OCI-M1 (cell line): Measurements from ENCODE around the gene RABGAP1L.
"Not testable (repeated sequence)": the region's sequence is repeated elsewhere in the genome, so short reads cannot be mapped to it uniquely, and the experiment has no call there.

Experiments
- DNase-seq: peaks from one replicate; lab custom pipeline; 2025; lab: John Stamatoyannopoulos, UW

The RABGAP1L gene

GRCh38 chr1:174880171-174880570 lies 720.9 kb downstream of the RABGAP1L start:
- no peak for DNase-seq

- peak; percentile 65 for DNase-seq
Measured at GRCh38 chr1:174883409-174883808, 724.1 kb downstream of the RABGAP1L start.

GRCh38 chr1:174884038-174884437 lies 724.7 kb downstream of the RABGAP1L start:
- DNase-seq = no peak

- no peak for DNase-seq
Measured at GRCh38 chr1:174884566-174884965, 725.2 kb downstream of the RABGAP1L start.

DNA sequence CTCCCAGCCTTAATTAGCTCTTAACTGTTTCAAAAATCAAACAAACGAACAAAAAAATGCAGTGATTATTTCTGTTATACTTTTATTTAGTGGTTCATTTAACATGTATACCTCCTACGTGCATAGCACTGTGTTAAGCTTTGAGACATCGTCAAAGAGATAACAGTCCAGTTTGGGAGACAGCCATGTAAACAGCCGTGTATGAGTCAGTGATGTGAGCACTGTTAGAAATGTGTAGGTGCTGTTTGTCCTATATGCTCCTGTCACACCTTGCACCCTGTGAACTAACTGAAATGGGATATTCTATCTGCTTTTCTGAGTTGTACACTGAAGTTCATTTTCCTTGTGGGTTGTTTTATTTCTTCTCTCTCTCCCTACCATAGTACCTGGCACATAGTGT lies 730.7 kb downstream of the RABGAP1L start:
- DNase-seq = no peak

GRCh38 chr1:174892016-174892415 lies 732.7 kb downstream of the RABGAP1L start:
- DNase-seq = no peak

- DNase-seq = no peak
Measured at GRCh38 chr1:174894117-174894762, 734.9 kb downstream of the RABGAP1L start.

GRCh38 chr1:174895610-174896009 lies 736.3 kb downstream of the RABGAP1L start:
- DNase-seq = not testable (repeated sequence)

DNA sequence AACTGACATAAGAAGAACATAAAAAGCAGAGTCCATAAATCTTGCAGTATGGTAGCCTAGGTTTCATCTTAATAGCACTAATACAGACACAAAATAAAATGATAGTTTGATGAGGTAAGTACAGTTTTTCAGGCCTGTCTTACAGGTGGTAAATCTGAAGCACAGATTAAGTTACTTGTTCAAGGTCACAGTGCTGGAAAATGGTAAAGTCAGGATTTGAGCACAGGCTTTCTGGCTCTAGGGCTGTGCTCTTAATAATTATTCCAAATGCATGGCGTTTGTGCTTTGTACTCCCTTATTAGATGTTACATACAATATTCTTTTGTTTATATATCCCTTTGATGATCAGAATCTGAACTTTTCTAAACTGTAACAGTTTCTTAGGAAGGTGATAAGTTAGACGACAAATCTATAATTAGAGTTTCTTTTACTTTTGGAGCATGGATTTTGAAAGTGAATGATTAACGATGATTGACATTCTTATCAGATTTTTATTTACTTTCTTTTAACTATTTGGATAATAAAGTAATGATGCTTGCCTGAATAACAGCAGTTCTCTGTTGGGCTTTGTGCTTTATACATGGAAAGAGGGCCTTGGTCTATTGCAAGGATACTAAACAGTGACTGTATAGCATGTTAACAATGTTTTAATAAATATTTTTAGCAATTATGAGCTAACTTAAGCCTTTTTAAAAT lies 738.9 kb downstream of the RABGAP1L start:
- DNase-seq = no peak

DNA sequence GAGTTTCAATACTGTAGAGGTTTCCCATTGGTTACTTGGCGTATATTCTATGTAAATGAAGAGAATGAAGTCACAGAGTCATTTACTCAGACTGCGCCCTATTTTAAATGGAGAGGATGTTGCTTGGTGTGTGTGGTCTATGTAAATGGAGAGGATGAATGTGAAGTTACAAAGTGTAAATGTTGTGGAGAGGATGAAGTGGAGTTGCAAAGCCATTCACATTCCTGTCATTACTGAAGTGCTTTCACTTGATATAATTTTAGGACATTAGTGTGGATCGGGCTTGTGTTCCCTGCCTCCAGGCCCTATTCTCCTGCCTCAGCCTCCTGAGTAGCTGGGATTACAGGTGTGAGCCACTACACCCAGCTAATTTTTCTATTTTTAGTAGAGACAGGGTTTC lies 741.0 kb downstream of the RABGAP1L start:
- DNase-seq = no peak

DNA sequence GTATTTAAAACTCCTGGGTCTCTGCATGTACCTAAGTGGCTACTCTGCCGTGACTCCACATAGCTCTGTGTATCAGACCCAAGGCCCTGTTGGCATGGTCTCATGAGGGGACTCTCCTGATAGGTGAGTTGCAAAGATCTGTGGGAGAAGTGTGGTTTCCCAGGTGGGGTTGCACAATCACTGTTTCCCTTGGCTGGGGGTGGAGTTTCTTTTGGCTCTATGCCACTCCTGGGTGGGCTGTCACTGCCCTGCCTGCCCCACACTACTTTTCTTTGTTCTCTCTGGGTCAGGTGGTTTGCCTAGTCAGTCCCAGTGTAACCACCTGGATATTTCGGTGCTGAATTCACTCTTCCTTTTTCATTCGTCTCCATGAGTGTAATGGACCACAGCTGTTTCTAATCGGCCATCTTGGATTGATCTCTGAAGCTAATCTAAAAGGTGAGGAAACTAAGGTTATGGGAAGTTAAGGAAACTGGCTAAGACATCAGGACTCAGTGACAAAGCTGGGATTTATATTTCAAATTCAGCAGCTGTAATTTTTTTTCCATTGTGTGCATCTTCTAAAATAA lies 743.3 kb downstream of the RABGAP1L start:
- DNase-seq = no peak

- DNase-seq = no peak
Measured at GRCh38 chr1:174911606-174912005, 752.3 kb downstream of the RABGAP1L start.

GRCh38 chr1:174912264-174912663 lies 752.9 kb downstream of the RABGAP1L start:
- peak; percentile 42 for DNase-seq

DNA sequence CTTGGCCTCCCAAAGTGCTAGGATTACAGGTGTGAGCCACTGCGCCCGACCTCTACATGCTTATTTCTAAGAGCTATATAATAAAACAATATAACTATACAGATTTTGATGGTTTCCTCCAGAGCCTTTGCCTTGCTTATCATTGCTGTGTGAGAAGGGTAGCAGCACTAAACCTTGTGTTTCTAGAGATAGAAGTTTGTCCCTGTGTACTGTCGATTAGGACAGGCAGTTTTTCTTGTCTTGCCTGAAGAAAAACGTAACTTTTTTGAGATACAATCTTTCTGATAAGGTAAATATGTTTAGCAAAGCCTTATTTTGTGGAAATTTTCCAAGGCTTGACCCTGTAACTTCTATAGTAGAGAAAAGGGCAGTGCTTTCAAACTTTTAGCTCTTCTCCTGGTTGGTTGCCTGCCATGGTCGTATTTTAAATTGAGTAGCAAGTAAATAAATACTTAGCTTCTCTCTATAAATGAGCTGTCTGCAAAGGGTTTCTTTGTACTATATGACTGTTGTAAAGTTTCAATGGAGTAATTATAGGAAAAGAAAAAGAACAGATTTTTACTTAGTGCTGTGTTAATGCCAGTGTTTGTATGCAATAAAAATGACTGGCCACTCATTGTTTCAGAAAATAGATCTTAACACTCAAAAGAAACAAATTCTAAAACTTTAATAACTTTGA lies 754.0 kb downstream of the RABGAP1L start:
- peak; percentile 25 for DNase-seq

GRCh38 chr1:174914991-174915390 lies 755.7 kb downstream of the RABGAP1L start:
- no peak for DNase-seq

DNA sequence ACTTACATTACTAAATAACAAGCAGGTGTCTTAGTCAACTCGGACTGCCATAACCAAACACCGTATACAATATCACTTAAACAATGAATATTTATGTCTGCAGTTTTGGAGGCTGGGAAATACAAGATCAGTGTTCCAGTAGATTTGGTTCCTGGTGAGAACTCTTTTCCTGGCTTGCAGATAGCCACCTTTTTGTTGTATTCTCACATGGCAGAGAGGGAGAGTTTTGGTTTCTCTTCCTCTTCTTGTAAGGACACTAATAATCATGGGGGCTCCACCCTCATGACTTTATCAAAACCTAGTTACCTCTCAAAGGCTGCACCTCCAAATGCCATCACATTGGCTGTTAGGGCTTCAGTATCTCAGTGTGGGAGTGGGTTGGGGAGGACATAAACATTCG lies 757.5 kb downstream of the RABGAP1L start:
- peak; percentile 49 for DNase-seq

GRCh38 chr1:174920093-174920492 lies 760.8 kb downstream of the RABGAP1L start:
- DNase-seq = no peak

- no peak for DNase-seq
Measured at GRCh38 chr1:174922121-174922520, 762.8 kb downstream of the RABGAP1L start.

GRCh38 chr1:174923820-174924219 lies 764.5 kb downstream of the RABGAP1L start:
- DNase-seq = no peak

DNA sequence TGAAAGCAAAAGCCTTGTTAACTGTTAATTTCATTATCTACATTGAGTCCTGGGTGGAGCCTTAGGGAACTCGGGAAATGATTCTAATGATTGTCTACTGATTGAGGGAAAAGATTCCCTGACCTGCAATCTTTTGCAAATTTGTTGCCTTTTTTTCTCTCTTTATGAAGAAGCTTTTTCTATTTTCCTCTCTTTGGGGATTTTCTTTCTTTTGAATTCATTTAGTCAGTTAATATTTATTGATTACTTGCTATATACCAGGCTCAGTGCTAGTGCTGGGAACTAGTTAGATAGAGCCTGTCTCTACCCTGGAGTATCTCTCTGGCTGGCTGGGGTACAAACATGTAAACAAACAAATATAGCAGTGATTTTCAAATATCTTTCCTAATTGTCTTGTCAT lies 769.2 kb downstream of the RABGAP1L start:
- no peak for DNase-seq

DNA sequence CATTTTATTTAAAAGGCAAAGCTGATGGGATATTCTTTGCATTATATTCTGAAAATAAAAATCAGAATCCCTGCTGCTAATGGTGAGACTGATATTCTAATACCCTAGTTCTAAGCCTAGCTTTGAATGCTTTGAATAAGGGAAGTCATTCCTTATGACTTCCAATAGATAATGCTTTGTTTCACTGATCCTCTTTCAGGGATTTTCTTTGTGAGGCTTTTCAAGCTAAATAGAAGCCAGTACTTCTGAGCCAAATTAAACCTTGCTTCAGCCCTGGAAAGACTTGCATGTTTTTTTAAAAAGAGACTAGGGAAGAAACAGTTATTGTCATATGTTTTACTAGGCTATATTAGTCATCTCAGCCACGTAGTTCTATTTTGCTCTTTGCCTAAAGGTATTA lies 771.9 kb downstream of the RABGAP1L start:
- no peak for DNase-seq

- no peak for DNase-seq
Measured at GRCh38 chr1:174932587-174932986, 773.3 kb downstream of the RABGAP1L start.
